ENCODE measurements around the gene LRRC75A. TPM values are rescaled to one million over a fixed set of nuclear protein-coding genes. Genes with fewer than 3 reads are reported as not detected.

LRRC75A gene
- total and polyA plus RNA-seq, 2 of the 13 experiments (the other 11 are each of a cell fraction or from before 2014, with no cell fraction given) = 0.03 TPM; not detected in 1

DNA sequence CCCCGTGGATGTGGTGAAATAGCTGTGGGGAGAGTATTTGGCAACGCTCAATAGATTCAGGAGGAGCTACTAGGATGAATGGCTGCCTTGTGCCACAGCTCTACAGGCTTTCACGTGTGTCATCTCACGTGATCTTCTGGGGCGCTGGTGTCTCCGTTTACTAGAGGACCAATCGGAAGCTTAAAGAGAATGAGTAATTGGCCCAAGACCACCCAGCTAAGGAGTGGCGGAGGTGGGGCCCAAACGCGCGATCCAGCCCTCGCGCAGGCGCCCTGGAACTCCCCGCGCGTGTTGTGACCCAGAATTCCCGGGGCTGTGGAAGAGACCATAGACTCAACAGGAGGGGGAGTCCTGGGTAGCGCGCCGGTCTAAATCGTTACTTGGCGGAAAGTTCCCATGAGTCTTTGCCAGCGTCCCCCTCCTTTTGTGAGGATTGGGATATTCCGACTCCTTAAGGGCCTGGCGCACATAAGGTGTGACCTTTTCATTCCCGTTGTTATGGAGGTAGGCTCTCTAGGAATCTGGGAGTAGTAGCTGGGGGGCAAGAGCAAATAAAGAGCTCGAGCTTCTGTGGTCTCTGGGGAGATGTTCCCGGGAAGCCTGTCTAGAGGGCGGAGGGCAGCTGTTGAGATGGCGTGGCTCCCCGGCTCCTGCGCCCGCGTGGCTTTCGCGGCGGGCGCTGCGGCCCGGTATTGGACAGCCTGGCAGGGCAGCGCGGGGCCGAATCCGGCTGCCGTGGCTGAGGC, 53.3 kb downstream of the LRRC75A start (continued):
- TF ChIP-seq, protein P1, sequence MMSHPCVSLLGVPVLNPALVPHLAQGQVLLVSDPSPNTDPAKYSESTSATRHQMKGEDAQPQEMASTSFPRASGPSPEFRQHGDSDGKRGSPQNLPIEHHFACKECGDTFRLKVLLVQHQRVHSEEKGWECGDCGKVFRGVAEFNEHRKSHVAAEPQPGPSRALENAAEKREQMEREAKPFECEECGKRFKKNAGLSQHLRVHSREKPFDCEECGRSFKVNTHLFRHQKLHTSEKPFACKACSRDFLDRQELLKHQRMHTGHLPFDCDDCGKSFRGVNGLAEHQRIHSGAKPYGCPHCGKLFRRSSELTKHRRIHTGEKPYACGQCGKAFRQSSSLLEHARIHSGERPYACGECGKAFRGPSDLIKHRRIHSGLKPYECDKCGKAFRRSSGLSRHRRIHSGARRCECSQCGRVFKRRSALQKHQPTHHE (CRISPR knock-in tag; IDR thresholded peaks at IDR 0.05; ENCODE audit: borderline replicate concordance) = no peak
- TF ChIP-seq HIVEP1 (CRISPR knock-in tag; IDR thresholded peaks at IDR 0.05) = no peak
- TF ChIP-seq SP5 (CRISPR knock-in tag; IDR thresholded peaks at IDR 0.05; ENCODE audit: borderline replicate concordance, low read depth) = peak; percentile 25; the same call in 1 of the 2 replicates
- no peak for TF ChIP-seq ATAD3A (CRISPR knock-in tag; IDR thresholded peaks at IDR 0.05)
- TF ChIP-seq ZNF333 (CRISPR knock-in tag; IDR thresholded peaks at IDR 0.05; ENCODE audit: borderline replicate concordance) = no peak
- TF ChIP-seq CREM (IDR thresholded peaks at IDR 0.05) = peak; percentile 76
- TF ChIP-seq CREM (CRISPR knock-in tag; IDR thresholded peaks at IDR 0.05) = no peak
- no peak; the same call in 1 of the 2 replicates for TF ChIP-seq ZNF782 (CRISPR knock-in tag; IDR thresholded peaks at IDR 0.05; ENCODE audit: borderline replicate concordance)
- TF ChIP-seq NFE2 (CRISPR knock-in tag; IDR thresholded peaks at IDR 0.05) = no peak
- TF ChIP-seq ZNF225 (CRISPR knock-in tag; IDR thresholded peaks at IDR 0.05) = peak; percentile 16; the same call in 1 of the 2 replicates
- TF ChIP-seq SMARCE1 (IDR thresholded peaks at IDR 0.05; ENCODE audit: borderline replicate concordance) = no peak
- TF ChIP-seq ZNF230 (CRISPR knock-in tag; IDR thresholded peaks at IDR 0.05) = peak; percentile 95
- peak; percentile 52; the same call in 1 of the 2 replicates for TF ChIP-seq RFX3 (CRISPR knock-in tag; IDR thresholded peaks at IDR 0.05)
- TF ChIP-seq, protein P2, sequence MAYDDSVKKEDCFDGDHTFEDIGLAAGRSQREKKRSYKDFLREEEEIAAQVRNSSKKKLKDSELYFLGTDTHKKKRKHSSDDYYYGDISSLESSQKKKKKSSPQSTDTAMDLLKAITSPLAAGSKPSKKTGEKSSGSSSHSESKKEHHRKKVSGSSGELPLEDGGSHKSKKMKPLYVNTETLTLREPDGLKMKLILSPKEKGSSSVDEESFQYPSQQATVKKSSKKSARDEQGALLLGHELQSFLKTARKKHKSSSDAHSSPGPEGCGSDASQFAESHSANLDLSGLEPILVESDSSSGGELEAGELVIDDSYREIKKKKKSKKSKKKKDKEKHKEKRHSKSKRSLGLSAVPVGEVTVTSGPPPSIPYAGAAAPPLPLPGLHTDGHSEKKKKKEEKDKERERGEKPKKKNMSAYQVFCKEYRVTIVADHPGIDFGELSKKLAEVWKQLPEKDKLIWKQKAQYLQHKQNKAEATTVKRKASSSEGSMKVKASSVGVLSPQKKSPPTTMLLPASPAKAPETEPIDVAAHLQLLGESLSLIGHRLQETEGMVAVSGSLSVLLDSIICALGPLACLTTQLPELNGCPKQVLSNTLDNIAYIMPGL (CRISPR knock-in tag; IDR thresholded peaks at IDR 0.05; ENCODE audit: borderline replicate concordance in 1 of 2, low read depth in 1 of 2) = peak in 1 of 2 experiments; percentile 67; a peak in 3 of 4 replicates
- peak; percentile 10; the same call in 1 of the 2 replicates for TF ChIP-seq NFKB2 (CRISPR knock-in tag; IDR thresholded peaks at IDR 0.05; ENCODE audit: borderline replicate concordance)
- TF ChIP-seq HMG20B (CRISPR knock-in tag; conservative IDR thresholded peaks at IDR 0.05) = 0 out of 2 replicates have a peak, but pooled peaks have one; percentile 34
- TF ChIP-seq, protein P3, sequence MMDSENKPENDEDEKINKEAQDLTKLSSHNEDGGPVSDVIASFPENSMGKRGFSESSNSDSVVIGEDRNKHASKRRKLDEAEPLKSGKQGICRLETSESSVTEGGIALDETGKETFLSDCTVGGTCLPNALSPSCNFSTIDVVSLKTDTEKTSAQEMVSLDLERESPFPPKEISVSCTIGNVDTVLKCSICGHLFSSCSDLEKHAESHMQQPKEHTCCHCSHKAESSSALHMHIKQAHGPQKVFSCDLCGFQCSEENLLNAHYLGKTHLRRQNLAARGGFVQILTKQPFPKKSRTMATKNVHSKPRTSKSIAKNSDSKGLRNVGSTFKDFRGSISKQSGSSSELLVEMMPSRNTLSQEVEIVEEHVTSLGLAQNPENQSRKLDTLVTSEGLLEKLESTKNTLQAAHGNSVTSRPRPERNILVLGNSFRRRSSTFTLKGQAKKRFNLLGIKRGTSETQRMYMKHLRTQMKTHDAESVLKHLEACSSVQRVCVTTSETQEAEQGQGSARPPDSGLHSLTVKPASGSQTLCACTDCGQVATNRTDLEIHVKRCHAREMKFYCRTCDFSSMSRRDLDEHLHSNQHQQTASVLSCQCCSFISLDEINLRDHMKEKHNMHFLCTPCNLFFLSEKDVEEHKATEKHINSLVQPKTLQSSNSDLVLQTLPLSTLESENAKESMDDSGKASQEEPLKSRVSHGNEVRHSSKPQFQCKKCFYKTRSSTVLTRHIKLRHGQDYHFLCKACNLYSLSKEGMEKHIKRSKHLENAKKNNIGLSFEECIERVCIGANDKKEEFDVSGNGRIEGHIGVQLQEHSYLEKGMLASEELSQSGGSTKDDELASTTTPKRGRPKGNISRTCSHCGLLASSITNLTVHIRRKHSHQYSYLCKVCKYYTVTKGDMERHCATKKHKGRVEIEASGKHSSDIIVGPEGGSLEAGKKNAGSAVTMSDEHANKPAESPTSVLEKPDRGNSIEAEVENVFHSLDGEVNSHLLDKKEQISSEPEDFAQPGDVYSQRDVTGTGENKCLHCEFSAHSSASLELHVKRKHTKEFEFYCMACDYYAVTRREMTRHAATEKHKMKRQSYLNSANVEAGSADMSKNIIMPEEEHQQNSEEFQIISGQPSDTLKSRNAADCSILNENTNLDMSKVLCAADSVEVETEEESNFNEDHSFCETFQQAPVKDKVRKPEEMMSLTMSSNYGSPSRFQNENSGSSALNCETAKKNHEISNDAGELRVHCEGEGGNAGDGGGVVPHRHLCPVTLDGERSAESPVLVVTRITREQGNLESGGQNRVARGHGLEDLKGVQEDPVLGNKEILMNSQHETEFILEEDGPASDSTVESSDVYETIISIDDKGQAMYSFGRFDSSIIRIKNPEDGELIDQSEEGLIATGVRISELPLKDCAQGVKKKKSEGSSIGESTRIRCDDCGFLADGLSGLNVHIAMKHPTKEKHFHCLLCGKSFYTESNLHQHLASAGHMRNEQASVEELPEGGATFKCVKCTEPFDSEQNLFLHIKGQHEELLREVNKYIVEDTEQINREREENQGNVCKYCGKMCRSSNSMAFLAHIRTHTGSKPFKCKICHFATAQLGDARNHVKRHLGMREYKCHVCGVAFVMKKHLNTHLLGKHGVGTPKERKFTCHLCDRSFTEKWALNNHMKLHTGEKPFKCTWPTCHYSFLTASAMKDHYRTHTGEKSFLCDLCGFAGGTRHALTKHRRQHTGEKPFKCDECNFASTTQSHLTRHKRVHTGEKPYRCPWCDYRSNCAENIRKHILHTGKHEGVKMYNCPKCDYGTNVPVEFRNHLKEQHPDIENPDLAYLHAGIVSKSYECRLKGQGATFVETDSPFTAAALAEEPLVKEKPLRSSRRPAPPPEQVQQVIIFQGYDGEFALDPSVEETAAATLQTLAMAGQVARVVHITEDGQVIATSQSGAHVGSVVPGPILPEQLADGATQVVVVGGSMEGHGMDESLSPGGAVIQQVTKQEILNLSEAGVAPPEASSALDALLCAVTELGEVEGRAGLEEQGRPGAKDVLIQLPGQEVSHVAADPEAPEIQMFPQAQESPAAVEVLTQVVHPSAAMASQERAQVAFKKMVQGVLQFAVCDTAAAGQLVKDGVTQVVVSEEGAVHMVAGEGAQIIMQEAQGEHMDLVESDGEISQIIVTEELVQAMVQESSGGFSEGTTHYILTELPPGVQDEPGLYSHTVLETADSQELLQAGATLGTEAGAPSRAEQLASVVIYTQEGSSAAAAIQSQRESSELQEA (CRISPR knock-in tag; IDR thresholded peaks at IDR 0.05; ENCODE audit: not compliant biosample characterization) = no peak
- TF ChIP-seq SRF (IDR thresholded peaks at IDR 0.05; ENCODE audit: low read depth, low read length) = peak; percentile 70
- no peak for TF ChIP-seq ZNF619 (CRISPR knock-in tag; IDR thresholded peaks at IDR 0.05)
